ENCODE results near the gene PRRT1.

PRRT1 gene

DNA sequence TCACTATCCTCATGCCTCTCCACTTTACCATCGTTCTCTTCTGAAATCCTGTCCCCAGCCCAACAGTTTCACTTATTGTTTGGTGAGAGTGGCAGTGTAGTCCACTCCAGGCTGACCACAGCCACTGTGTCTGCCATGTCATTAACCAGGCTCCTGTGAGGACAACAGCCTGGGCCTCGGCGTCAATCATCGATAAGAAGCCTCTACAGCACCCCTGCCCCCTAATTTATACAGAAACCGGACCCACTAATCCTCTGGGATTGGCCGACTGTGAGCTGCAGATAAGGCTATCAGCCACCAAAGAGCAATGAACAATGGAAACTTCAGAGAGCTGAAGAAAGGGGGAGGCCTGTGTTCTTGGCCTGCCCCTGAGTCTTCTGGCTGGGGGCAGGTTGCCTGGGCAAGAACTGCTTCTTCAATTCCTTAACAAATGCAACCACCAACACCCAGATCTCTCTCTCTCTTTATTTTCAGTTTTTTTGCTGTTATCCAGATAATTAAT, 16.1 kb upstream of the PRRT1 start:
- no peak overlapping the region for H3K18ac ChIP-seq (ENCODE audit: low read depth in 1 of 2, low read length in 2 of 2)
- no peak overlapping the region for H3K4ac ChIP-seq (ENCODE audit: low read depth in 1 of 2, low read length in 2 of 2)
- H3K79me1 ChIP-seq (replicated peaks; ENCODE audit: low read length, poor library complexity, severe bottlenecking): peaks cover 21% of the 10 kb centered on the region
- no peak overlapping the region for H2BK12ac ChIP-seq (ENCODE audit: low read length in 2 of 2)
- WGBS: 92% methylated on average over 6 of the region's 6 CpGs
- no peak overlapping the region for H2BK5ac ChIP-seq (ENCODE audit: low read depth, low read length, poor library complexity, severe bottlenecking)
- no peak overlapping the region for H4K8ac ChIP-seq (ENCODE audit: low read length)
- H3K4me3 ChIP-seq (ENCODE audit: insufficient read depth in 1 of 2, low read depth in 1 of 2, low read length in 2 of 2): no peak overlapping the region
- H3K4me2 ChIP-seq (ENCODE audit: low read length, poor library complexity, severe bottlenecking): no peak overlapping the region
- H3K27me3 ChIP-seq (ENCODE audit: control insufficient read depth in 1 of 2, insufficient read depth in 1 of 2, low read length in 2 of 2): no peaks in the 10 kb centered on the region
- no peak overlapping the region for H3K9ac ChIP-seq (ENCODE audit: low read length)
- peaks cover 8% of the 10 kb centered on the region for H3K4me1 ChIP-seq (ENCODE audit: control insufficient read depth, insufficient read depth, low read depth, low read length)
- H3K14ac ChIP-seq (ENCODE audit: low read length in 2 of 2): no peak overlapping the region
- H2AK5ac ChIP-seq (ENCODE audit: low read length, severe bottlenecking): no peak overlapping the region
- H3K36me3 ChIP-seq (ENCODE audit: control insufficient read depth in 1 of 2, insufficient read depth in 2 of 2, low read depth in 1 of 2, low read length in 2 of 2): peaks cover 72 to 73% of the 10 kb centered on the region in 2 experiments
- no peak overlapping the region for H2BK15ac ChIP-seq (ENCODE audit: low read depth, poor library complexity, severe bottlenecking)
- no peak for DNase-seq
- H3K9me3 ChIP-seq (ENCODE audit: control insufficient read depth, low read length): no peaks in the 10 kb centered on the region
- no peak overlapping the region for H3K23ac ChIP-seq (ENCODE audit: low read length in 2 of 2)
- H3K27ac ChIP-seq (ENCODE audit: low read length, poor library complexity, severe bottlenecking): no peak overlapping the region
- no peak overlapping the region for H2AFZ ChIP-seq (ENCODE audit: low read depth, low read length)
- H2BK120ac ChIP-seq (ENCODE audit: low read depth, low read length): no peak overlapping the region
- H4K91ac ChIP-seq (ENCODE audit: low read length): no peak overlapping the region

DNA sequence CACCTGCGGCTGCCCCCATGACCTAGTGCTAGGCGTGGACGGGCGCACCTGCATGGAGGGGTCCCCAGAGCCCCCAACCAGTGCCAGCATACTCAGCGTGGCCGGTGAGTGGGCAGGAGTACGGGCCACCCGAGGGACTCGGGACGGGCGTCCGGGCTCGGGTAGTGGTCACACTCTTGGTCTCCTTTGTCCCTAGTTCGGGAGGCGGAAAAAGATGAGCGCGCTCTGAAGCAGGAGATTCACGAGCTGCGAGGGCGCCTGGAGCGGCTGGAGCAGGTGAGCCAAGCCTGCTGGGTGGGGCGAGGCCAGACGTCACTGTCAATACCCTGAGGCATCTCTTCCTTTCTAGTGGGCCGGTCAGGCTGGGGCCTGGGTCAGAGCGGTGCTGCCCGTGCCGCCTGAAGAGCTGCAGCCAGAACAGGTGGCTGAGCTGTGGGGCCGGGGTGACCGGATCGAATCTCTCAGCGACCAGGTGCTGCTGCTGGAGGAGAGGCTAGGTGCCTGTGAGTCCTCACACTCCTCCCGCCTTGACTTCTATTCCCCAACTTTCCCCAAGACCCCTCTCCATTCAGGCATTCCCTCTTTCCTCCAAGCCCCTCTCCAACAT, 15.5 kb upstream of the PRRT1 start:
- Histone ChIP-seq H3K4ac (ENCODE audit: low read depth in 1 of 2, low read length in 2 of 2) (no peak overlapping the region), H4K8ac (ENCODE audit: low read length) (no peak overlapping the region), H2BK120ac (ENCODE audit: low read depth, low read length) (no peak overlapping the region), H3K9me3 (ENCODE audit: control insufficient read depth, low read length) (no peaks in the 10 kb centered on the region), H2BK15ac (ENCODE audit: low read depth, poor library complexity, severe bottlenecking) (no peak overlapping the region), H3K14ac (ENCODE audit: low read length in 2 of 2) (no peak overlapping the region), H3K4me1 (ENCODE audit: control insufficient read depth, insufficient read depth, low read depth, low read length) (peaks cover 8% of the 10 kb centered on the region), H3K23ac (ENCODE audit: low read length in 2 of 2) (no peak overlapping the region), H3K4me2 (ENCODE audit: low read length, poor library complexity, severe bottlenecking) (no peak overlapping the region), H3K4me3 (ENCODE audit: insufficient read depth in 1 of 2, low read depth in 1 of 2, low read length in 2 of 2) (no peak overlapping the region), H3K9ac (ENCODE audit: low read length) (no peak overlapping the region), H3K27me3 (ENCODE audit: control insufficient read depth in 1 of 2, insufficient read depth in 1 of 2, low read length in 2 of 2) (no peaks in the 10 kb centered on the region), H2BK5ac (ENCODE audit: low read depth, low read length, poor library complexity, severe bottlenecking) (no peak overlapping the region), H3K18ac (ENCODE audit: low read depth in 1 of 2, low read length in 2 of 2) (no peak overlapping the region), H2AFZ (ENCODE audit: low read depth, low read length) (no peak overlapping the region), H3K79me1 (replicated peaks; ENCODE audit: low read length, poor library complexity, severe bottlenecking) (peaks cover 21% of the 10 kb centered on the region), H4K91ac (ENCODE audit: low read length) (peak overlapping the region; percentile 5), H2AK5ac (ENCODE audit: low read length, severe bottlenecking) (no peak overlapping the region), H2BK12ac (ENCODE audit: low read length in 2 of 2) (no peak overlapping the region), H3K27ac (ENCODE audit: low read length, poor library complexity, severe bottlenecking) (no peak overlapping the region), H3K36me3 (ENCODE audit: control insufficient read depth in 1 of 2, insufficient read depth in 2 of 2, low read depth in 1 of 2, low read length in 2 of 2) (peaks cover 77 to 78% of the 10 kb centered on the region in 2 experiments)
- DNase-seq: no peak
- WGBS: 96% methylated on average over 32 of the region's 32 CpGs

DNA sequence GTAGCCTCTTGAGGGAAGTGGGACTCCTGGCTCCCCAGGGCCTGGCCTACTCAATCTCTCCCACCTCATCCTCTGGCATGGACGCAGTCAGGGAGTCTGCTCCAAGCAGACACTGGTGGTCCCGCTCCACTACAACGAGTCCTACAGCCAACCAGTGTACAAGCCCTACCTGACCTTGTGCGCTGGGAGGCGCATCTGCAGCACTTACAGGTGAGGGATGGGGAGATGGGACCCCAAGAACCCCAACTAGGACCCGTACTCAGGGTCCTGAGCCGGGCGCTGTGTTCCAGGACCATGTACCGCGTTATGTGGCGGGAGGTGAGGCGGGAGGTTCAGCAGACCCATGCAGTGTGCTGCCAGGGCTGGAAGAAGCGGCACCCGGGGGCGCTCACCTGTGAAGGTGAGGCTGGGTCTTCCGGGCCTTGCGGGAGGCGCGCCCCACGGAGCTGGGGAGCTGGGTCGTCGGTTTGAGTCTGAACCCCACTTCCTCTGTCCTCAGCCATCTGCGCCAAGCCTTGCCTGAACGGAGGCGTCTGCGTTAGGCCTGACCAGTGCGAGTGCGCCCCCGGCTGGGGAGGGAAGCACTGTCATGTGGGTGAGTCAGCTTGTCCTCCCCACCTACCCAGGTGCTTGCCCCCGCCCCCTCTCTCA, 14.8 kb upstream of the PRRT1 start:
- Histone ChIP-seq H2BK15ac (ENCODE audit: low read depth, poor library complexity, severe bottlenecking) (no peak overlapping the region), H2BK12ac (ENCODE audit: low read length in 2 of 2) (no peak overlapping the region), H3K79me1 (replicated peaks; ENCODE audit: low read length, poor library complexity, severe bottlenecking) (peaks cover 21% of the 10 kb centered on the region), H3K23ac (ENCODE audit: low read length in 2 of 2) (no peak overlapping the region), H3K14ac (ENCODE audit: low read length in 2 of 2) (no peak overlapping the region), H4K91ac (ENCODE audit: low read length) (no peak overlapping the region), H3K4me3 (ENCODE audit: insufficient read depth in 1 of 2, low read depth in 1 of 2, low read length in 2 of 2) (no peak overlapping the region), H2BK5ac (ENCODE audit: low read depth, low read length, poor library complexity, severe bottlenecking) (no peak overlapping the region), H3K18ac (ENCODE audit: low read depth in 1 of 2, low read length in 2 of 2) (no peak overlapping the region), H4K8ac (ENCODE audit: low read length) (no peak overlapping the region), H3K27ac (ENCODE audit: low read length, poor library complexity, severe bottlenecking) (no peak overlapping the region), H2AK5ac (ENCODE audit: low read length, severe bottlenecking) (no peak overlapping the region), H3K4me1 (ENCODE audit: control insufficient read depth, insufficient read depth, low read depth, low read length) (peaks cover 8% of the 10 kb centered on the region), H3K4me2 (ENCODE audit: low read length, poor library complexity, severe bottlenecking) (no peak overlapping the region), H3K36me3 (ENCODE audit: control insufficient read depth in 1 of 2, insufficient read depth in 2 of 2, low read depth in 1 of 2, low read length in 2 of 2) (peaks cover 77 to 81% of the 10 kb centered on the region in 2 experiments), H2BK120ac (ENCODE audit: low read depth, low read length) (no peak overlapping the region), H3K27me3 (ENCODE audit: control insufficient read depth in 1 of 2, insufficient read depth in 1 of 2, low read length in 2 of 2) (no peaks in the 10 kb centered on the region), H3K9me3 (ENCODE audit: control insufficient read depth, low read length) (no peaks in the 10 kb centered on the region), H3K4ac (ENCODE audit: low read depth in 1 of 2, low read length in 2 of 2) (no peak overlapping the region), H3K9ac (ENCODE audit: low read length) (no peak overlapping the region), H2AFZ (ENCODE audit: low read depth, low read length) (no peak overlapping the region)
- 91% methylated on average over 30 of the region's 30 CpGs for WGBS
- DNase-seq: no peak

DNA sequence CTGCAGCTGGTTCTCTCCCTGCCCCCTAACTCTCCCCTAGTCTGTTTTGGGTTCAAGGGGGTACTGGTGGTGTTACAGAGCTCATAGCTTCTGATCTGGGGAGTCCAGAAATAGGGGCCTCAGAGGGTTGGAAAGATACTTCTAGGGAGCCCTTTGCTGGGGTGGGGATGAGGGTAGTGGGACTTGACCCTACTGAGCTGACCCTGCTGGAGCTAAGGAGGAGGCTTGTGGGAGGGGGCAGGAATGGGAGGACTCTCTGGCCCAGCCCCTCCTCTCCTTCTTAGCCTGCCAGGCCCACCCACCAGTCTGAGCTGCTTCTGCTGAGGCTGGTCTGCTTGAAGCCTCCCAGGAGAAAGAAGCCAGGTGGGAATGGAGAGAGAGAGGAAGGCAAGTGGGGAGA, 12.6 kb upstream of the PRRT1 start, which contains the start of gene EGFL8:
Gene EGFL8, plus strand, starts transcription at position 301 of the 400 bp plus-strand sequence. CDS start 1,571 bp downstream, outside the sequence.
- no peak within 1 kb of the TSS for H2BK120ac ChIP-seq (ENCODE audit: low read depth, low read length)
- H3K79me1 ChIP-seq (replicated peaks; ENCODE audit: low read length, poor library complexity, severe bottlenecking): peaks cover 12% of the 10 kb centered on the region
- H3K9ac ChIP-seq (ENCODE audit: low read length): no peak within 1 kb of the TSS
- H2BK15ac ChIP-seq (ENCODE audit: low read depth, poor library complexity, severe bottlenecking): no peak within 1 kb of the TSS
- no peak within 1 kb of the TSS for H2BK12ac ChIP-seq (ENCODE audit: low read length in 2 of 2)
- no peak within 1 kb of the TSS for H3K23ac ChIP-seq (ENCODE audit: low read length in 2 of 2)
- DNase-seq: no peak
- peaks cover 55 to 59% of the 10 kb centered on the region in 2 experiments for H3K36me3 ChIP-seq (ENCODE audit: control insufficient read depth in 1 of 2, insufficient read depth in 2 of 2, low read depth in 1 of 2, low read length in 2 of 2)
- H3K27me3 ChIP-seq (ENCODE audit: control insufficient read depth in 1 of 2, insufficient read depth in 1 of 2, low read length in 2 of 2): no peaks in the 10 kb centered on the region
- H3K4me2 ChIP-seq (ENCODE audit: low read length, poor library complexity, severe bottlenecking): no peak within 1 kb of the TSS
- no peaks in the 10 kb centered on the region for H3K9me3 ChIP-seq (ENCODE audit: control insufficient read depth, low read length)
- no peak within 1 kb of the TSS for H2AFZ ChIP-seq (ENCODE audit: low read depth, low read length)
- H3K4ac ChIP-seq (ENCODE audit: low read depth in 1 of 2, low read length in 2 of 2): no peak within 1 kb of the TSS
- H2AK5ac ChIP-seq (ENCODE audit: low read length, severe bottlenecking): no peak within 1 kb of the TSS
- no peak within 1 kb of the TSS for H4K91ac ChIP-seq (ENCODE audit: low read length)
- H3K4me3 ChIP-seq (ENCODE audit: insufficient read depth in 1 of 2, low read depth in 1 of 2, low read length in 2 of 2): no peak within 1 kb of the TSS
- H3K4me1 ChIP-seq (ENCODE audit: control insufficient read depth, insufficient read depth, low read depth, low read length): peaks cover 4% of the 10 kb centered on the region
- no peak within 1 kb of the TSS for H2BK5ac ChIP-seq (ENCODE audit: low read depth, low read length, poor library complexity, severe bottlenecking)
- no peak within 1 kb of the TSS for H3K27ac ChIP-seq (ENCODE audit: low read length, poor library complexity, severe bottlenecking)
- no peak within 1 kb of the TSS for H4K8ac ChIP-seq (ENCODE audit: low read length)
- H3K14ac ChIP-seq (ENCODE audit: low read length in 2 of 2): no peak within 1 kb of the TSS
- no peak within 1 kb of the TSS for H3K18ac ChIP-seq (ENCODE audit: low read depth in 1 of 2, low read length in 2 of 2)

All from mesenchymal stem cell (in vitro differentiated cells and primary cell).